ENCODE results near the gene PRTN3. TPM values are rescaled to one million over a fixed set of nuclear protein-coding genes. Genes with fewer than 3 reads are reported as not detected.

The PRTN3 gene
- total and polyA plus RNA-seq, 2 of the 4 experiments (the other 2 are of a cell fraction), result not detected

DNA sequence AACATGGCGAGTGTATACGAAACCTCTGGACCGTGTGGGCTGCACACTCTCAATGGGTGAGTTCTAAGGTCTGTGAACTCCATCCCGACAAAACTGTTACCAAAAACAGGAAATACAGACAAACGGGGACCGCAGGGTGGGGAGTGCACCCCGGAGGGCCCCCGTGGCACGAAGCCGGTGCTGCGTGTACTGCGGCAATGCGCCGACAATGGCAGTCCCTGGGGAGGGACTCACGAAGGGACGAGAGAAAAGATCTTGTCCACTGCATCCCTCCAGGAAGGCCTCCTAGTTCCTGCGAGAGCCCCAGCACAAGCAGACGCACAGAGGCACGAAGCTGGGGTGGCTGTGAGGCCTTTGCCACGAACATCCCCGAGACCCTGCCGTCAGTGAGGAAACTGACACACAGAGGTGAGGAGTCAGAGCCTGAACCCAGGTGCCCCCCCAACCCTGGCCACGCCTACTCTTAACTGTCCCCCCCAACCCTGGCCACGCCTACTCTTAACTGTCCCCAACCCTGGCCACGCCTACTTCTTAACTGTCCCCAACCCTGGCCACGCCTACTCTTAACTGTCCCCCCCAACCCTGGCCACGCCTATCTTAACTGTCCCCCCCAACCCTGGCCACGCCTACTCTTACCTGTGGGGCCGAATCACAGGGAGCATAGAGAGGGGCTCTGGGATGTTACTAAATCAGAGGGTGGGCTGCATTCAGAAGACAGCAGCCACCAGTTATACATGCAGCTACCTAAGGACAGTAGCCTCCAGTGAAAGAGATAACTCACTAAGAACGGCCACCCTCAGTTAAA is 48.0 kb downstream of the PRTN3 start:
- BruUV-seq (replicated peaks), result no TSS peak

More for the DNA sequence above, 48.0 kb downstream of the PRTN3 start:
- no peak overlapping the region for H3K18ac ChIP-seq (ENCODE audit: low read depth, low read length)
- H4K8ac ChIP-seq (ENCODE audit: low read depth in 2 of 2, low read length in 2 of 2), result no peak overlapping the region
- dilution Hi-C loops (cut with HindIII; ENCODE audit: low sequenced_read_pairs, unreplicated experiment) (no loop called here), in situ Hi-C loops (cut with MboI; ENCODE audit: low sequenced_read_pairs) (no loop called here), intact Hi-C loops (cut with micrococcal nuclease) (no loop called here)
- H2BK20ac ChIP-seq (ENCODE audit: low read depth, low read length), result no peak overlapping the region
- no peak overlapping the region for H3K27ac ChIP-seq (ENCODE audit: insufficient read depth, low read length)
- no peak overlapping the region for H3K56ac ChIP-seq (ENCODE audit: extremely low read depth, insufficient read depth, low read length)
- H3K14ac ChIP-seq (replicated peaks; ENCODE audit: low read depth, low read length), result no peak overlapping the region
- H3K4me2 ChIP-seq (ENCODE audit: low read depth, low read length), result no peak overlapping the region
- no peak overlapping the region for H4K5ac ChIP-seq (ENCODE audit: low read depth, low read length)
- no peak overlapping the region for H2BK5ac ChIP-seq (ENCODE audit: low read depth, low read length, poor library complexity, severe bottlenecking)
- H3K9me1 ChIP-seq (ENCODE audit: insufficient read depth, low read length), result no peaks in the 10 kb centered on the region
- no peak overlapping the region for H2BK120ac ChIP-seq (ENCODE audit: low read depth, low read length)
- H3K4me3 ChIP-seq (ENCODE audit: insufficient read depth, low read depth, low read length), result no peak overlapping the region
- WGBS, 2 experiments (ENCODE audit: extremely low coverage in 2 of 2, insufficient read length in 1 of 2), result 95% methylated on average over 12 of the region's 30 CpGs; no CpG with 5 or more reads in 1 of the 2 experiments
- TF ChIP-seq, protein P1, sequence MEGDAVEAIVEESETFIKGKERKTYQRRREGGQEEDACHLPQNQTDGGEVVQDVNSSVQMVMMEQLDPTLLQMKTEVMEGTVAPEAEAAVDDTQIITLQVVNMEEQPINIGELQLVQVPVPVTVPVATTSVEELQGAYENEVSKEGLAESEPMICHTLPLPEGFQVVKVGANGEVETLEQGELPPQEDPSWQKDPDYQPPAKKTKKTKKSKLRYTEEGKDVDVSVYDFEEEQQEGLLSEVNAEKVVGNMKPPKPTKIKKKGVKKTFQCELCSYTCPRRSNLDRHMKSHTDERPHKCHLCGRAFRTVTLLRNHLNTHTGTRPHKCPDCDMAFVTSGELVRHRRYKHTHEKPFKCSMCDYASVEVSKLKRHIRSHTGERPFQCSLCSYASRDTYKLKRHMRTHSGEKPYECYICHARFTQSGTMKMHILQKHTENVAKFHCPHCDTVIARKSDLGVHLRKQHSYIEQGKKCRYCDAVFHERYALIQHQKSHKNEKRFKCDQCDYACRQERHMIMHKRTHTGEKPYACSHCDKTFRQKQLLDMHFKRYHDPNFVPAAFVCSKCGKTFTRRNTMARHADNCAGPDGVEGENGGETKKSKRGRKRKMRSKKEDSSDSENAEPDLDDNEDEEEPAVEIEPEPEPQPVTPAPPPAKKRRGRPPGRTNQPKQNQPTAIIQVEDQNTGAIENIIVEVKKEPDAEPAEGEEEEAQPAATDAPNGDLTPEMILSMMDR (conservative IDR thresholded peaks at IDR 0.05; ENCODE audit: low read depth, low read length), result no peak
- TF ChIP-seq MAZ (IDR thresholded peaks at IDR 0.05; ENCODE audit: borderline replicate concordance, low read depth, low read length) (no peak), CHD1 (IDR thresholded peaks at IDR 0.05; ENCODE audit: low read depth, low read length) (no peak), MAFK (IDR thresholded peaks at IDR 0.05; ENCODE audit: low read depth, low read length) (no peak), CEBPB (IDR thresholded peaks at IDR 0.05; ENCODE audit: low read depth, low read length) (no peak), FOS (IDR thresholded peaks at IDR 0.05; ENCODE audit: low read depth, low read length) (no peak), RAD21 (IDR thresholded peaks at IDR 0.05; ENCODE audit: low read length) (no peak)
- TF ChIP-seq, protein P2, sequence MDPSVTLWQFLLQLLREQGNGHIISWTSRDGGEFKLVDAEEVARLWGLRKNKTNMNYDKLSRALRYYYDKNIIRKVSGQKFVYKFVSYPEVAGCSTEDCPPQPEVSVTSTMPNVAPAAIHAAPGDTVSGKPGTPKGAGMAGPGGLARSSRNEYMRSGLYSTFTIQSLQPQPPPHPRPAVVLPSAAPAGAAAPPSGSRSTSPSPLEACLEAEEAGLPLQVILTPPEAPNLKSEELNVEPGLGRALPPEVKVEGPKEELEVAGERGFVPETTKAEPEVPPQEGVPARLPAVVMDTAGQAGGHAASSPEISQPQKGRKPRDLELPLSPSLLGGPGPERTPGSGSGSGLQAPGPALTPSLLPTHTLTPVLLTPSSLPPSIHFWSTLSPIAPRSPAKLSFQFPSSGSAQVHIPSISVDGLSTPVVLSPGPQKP (IDR thresholded peaks at IDR 0.05; ENCODE audit: borderline replicate concordance, low read depth, low read length), result no peak
- TF ChIP-seq, protein P3, sequence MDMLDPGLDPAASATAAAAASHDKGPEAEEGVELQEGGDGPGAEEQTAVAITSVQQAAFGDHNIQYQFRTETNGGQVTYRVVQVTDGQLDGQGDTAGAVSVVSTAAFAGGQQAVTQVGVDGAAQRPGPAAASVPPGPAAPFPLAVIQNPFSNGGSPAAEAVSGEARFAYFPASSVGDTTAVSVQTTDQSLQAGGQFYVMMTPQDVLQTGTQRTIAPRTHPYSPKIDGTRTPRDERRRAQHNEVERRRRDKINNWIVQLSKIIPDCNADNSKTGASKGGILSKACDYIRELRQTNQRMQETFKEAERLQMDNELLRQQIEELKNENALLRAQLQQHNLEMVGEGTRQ (IDR thresholded peaks at IDR 0.05; ENCODE audit: low read depth, low read length), result no peak
- peaks cover 13 to 39% of the 10 kb centered on the region in 2 experiments; a peak in 3 of 4 replicates for H3K79me1 ChIP-seq (ENCODE audit: low read depth in 1 of 2, low read length in 2 of 2)
- no peaks in the 10 kb centered on the region for H3K27me3 ChIP-seq (ENCODE audit: control insufficient read depth, insufficient read depth, low read length)
- H2AK5ac ChIP-seq (ENCODE audit: low read depth, low read length), result no peak overlapping the region
- POLR2A ChIA-PET (ENCODE audit: unreplicated experiment), result interaction anchor here (0.6 kb wide), 1 partner anchor 33 kb away, joined by 3 read pairs; no protein-coding TSS in a partner anchor
- DNase-seq (no peak), ATAC-seq (ENCODE audit: low read depth) (no peak)
- no peaks in the 10 kb centered on the region for H3K4me1 ChIP-seq (ENCODE audit: control insufficient read depth, insufficient read depth, low read length)
- CTCF ChIA-PET, result no interaction called here
- H2AFZ ChIP-seq (replicated peaks; ENCODE audit: low read length, poor library complexity), result no peak overlapping the region
- H2AK9ac ChIP-seq (replicated peaks; ENCODE audit: low read depth, low read length, poor library complexity), result peak overlapping the region; percentile 42
- H2BK15ac ChIP-seq (ENCODE audit: low read depth, low read length), result no peak overlapping the region
- H3K4ac ChIP-seq (ENCODE audit: low read depth, low read length), result no peak overlapping the region
- peaks cover 55% of the 10 kb centered on the region for H3K36me3 ChIP-seq (ENCODE audit: control insufficient read depth, insufficient read depth, low read length)
- H4K20me1 ChIP-seq (ENCODE audit: insufficient read depth, low read length), result peaks cover 6% of the 10 kb centered on the region
- H3K9me3 ChIP-seq (ENCODE audit: control insufficient read depth, insufficient read depth, low read length), result no peaks in the 10 kb centered on the region
- no peak overlapping the region for H3K23ac ChIP-seq (ENCODE audit: low read depth, low read length)
- no peak overlapping the region for H4K91ac ChIP-seq (ENCODE audit: insufficient read depth, low read depth, low read length)
- no peak overlapping the region for H3K9ac ChIP-seq (ENCODE audit: low read depth, low read length)
